GM21737 (cell line): ENCODE results near the gene TNFRSF25.
"Not testable (repeated sequence)": the region's sequence is repeated elsewhere in the genome, so short reads cannot be mapped to it uniquely, and the experiment has no call there.

Source experiments
- ATAC-seq: cut with Tn5 transposase; IDR thresholded peaks from one replicate; pipeline ENCODE4 v1.9.1; 2021; ENCODE audit warnings: mild to moderate bottlenecking, moderate library complexity; ENCODE audit not compliant: unreplicated experiment

Gene TNFRSF25

GRCh38 chr1:6470132-6471085 is 4.4 kb upstream of the TNFRSF25 start:
- no peak for ATAC-seq

GRCh38 chr1:6468729-6469461 is 2.9 kb upstream of the TNFRSF25 start:
- ATAC-seq = no peak

- no peak for ATAC-seq
Observed at GRCh38 chr1:6467744-6468688, 2.0 kb upstream of the TNFRSF25 start.

GRCh38 chr1:6467224-6467623 is 1.3 kb upstream of the TNFRSF25 start:
- no peak for ATAC-seq

GRCh38 chr1:6466751-6467150 is 778 bp upstream of the TNFRSF25 start:
- ATAC-seq = no peak

GRCh38 chr1:6465461-6466005 is 440 bp downstream of the TNFRSF25 start:
- ATAC-seq = no peak

GRCh38 chr1:6464915-6465314 is 1.1 kb downstream of the TNFRSF25 start:
- ATAC-seq = no peak

- no peak for ATAC-seq
Observed at GRCh38 chr1:6464514-6464836, 1.5 kb downstream of the TNFRSF25 start.

- no peak for ATAC-seq
Observed at GRCh38 chr1:6463120-6463412, 2.9 kb downstream of the TNFRSF25 start.

- ATAC-seq = no peak
Observed at GRCh38 chr1:6462412-6463119, 3.4 kb downstream of the TNFRSF25 start.

- ATAC-seq = no peak
Observed at GRCh38 chr1:6461538-6462411, 4.2 kb downstream of the TNFRSF25 start.

- no peak for ATAC-seq
Observed at GRCh38 chr1:6461051-6461530, 4.9 kb downstream of the TNFRSF25 start.

- no peak for ATAC-seq
Observed at GRCh38 chr1:6460301-6461050, 5.5 kb downstream of the TNFRSF25 start.

- ATAC-seq = no peak
Observed at GRCh38 chr1:6459850-6460265, 6.1 kb downstream of the TNFRSF25 start.

- no peak for ATAC-seq
Observed at GRCh38 chr1:6456800-6457466, 9.0 kb downstream of the TNFRSF25 start.

- not testable (repeated sequence) for ATAC-seq
Observed at GRCh38 chr1:6455752-6456520, 10.0 kb downstream of the TNFRSF25 start.
